GM19193 (cell line): ENCODE measurements around the gene WRAP73.

Experiments
- POLR2A ChIP-seq: IDR thresholded peaks from 4 replicates; pipeline ENCODE4 v1.6.1; 2011; ENCODE audit not compliant: insufficient read depth, insufficient read length; ENCODE audit errors: extremely low read depth

The WRAP73 gene

GRCh38 chr1:3585940-3586568 lies 63.8 kb downstream of the WRAP73 start:
- no peak for TF ChIP-seq POLR2A

GRCh38 chr1:3584915-3585314 lies 65.0 kb downstream of the WRAP73 start:
- no peak for TF ChIP-seq POLR2A

GRCh38 chr1:3581296-3582036 lies 68.4 kb downstream of the WRAP73 start:
- TF ChIP-seq POLR2A, result no peak
